Activated T-helper 17 cell treated with anti-CD3 and anti-CD28 coated beads, Interleukin-2, amount 50 U/mL, for 72 hours (primary cell): ENCODE measurements around the gene GPR17. TPM values are rescaled to one million over a fixed set of nuclear protein-coding genes. Genes with fewer than 3 reads are reported as not detected.
A peak's percentile ranks its signal among the peaks of the same experiment; 100 is the strongest.

Experiments used
- ATAC-seq: fragments of 150-1000 bp; cut with Tn5 transposase; replicated peaks from 2 replicates; pipeline ENCODE4 v1.10.0; 2021; ENCODE audit warnings: mild to moderate bottlenecking, moderate library complexity
- H3K27ac Mint-ChIP-seq: one replicate; pipeline ENCODE4 v1.8.0; 2022; ENCODE audit warnings: mixed read lengths
- H3K27me3 Mint-ChIP-seq: one replicate; pipeline ENCODE4 v1.8.0; 2022; ENCODE audit warnings: mixed read lengths
- H3K36me3 Mint-ChIP-seq: one replicate; pipeline ENCODE4 v1.8.0; 2022; ENCODE audit warnings: low read depth, mild to moderate bottlenecking, mixed read lengths
- H3K4me1 Mint-ChIP-seq: one replicate; pipeline ENCODE4 v1.8.0; 2022; ENCODE audit warnings: mixed read lengths
- H3K4me3 Mint-ChIP-seq: one replicate; pipeline ENCODE4 v1.8.0; 2022; ENCODE audit warnings: mild to moderate bottlenecking, mixed read lengths
- H3K9me3 Mint-ChIP-seq: one replicate; pipeline ENCODE4 v1.8.0; 2022; ENCODE audit warnings: mixed read lengths
- total RNA-seq, 2 donors: library from RNA; stranded (reverse); gene quantifications; one replicate each; pipeline ENCODE4 v1.2.3, GENCODE V29; 2022

Gene GPR17
- total RNA-seq, 2 donors from 2014 or later = not detected

DNA sequence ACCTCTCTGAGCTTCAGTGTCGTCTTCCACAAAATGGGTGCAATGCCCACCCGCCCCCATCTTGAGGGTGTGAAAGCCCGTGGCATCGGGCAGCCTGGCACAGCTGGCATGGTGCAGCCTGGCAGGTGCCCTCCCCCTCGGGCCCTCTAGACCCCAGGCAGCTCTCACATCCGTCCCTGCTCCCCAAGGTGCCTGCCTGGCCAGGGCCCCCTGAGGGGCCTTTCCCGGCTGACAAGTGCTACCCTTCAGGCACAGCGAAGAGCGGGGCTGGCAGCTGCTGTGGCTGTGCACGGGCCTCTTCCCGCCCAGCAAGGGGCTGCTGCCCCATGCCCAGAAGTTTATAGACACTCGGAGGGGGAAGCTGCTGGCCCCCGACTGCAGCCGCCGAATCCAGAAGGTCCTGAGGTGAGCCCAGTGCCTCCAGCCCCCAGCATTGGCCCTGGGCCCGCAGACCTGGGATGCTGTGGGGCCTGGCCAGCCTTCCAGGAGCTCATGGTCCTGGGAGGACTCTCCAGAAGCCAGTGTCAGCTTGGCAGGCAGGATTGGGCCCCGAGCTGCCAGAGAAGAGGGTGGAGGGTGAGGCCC, 13.9 kb upstream of the GPR17 start:
- Mint-ChIP-seq H3K27ac (no peak overlapping the region), H3K9me3 (no peaks in the 10 kb centered on the region), H3K27me3 (no peaks in the 10 kb centered on the region), H3K36me3 (no peaks in the 10 kb centered on the region), H3K4me1 (no peaks in the 10 kb centered on the region), H3K4me3 (no peak overlapping the region)
- no peak for ATAC-seq

DNA sequence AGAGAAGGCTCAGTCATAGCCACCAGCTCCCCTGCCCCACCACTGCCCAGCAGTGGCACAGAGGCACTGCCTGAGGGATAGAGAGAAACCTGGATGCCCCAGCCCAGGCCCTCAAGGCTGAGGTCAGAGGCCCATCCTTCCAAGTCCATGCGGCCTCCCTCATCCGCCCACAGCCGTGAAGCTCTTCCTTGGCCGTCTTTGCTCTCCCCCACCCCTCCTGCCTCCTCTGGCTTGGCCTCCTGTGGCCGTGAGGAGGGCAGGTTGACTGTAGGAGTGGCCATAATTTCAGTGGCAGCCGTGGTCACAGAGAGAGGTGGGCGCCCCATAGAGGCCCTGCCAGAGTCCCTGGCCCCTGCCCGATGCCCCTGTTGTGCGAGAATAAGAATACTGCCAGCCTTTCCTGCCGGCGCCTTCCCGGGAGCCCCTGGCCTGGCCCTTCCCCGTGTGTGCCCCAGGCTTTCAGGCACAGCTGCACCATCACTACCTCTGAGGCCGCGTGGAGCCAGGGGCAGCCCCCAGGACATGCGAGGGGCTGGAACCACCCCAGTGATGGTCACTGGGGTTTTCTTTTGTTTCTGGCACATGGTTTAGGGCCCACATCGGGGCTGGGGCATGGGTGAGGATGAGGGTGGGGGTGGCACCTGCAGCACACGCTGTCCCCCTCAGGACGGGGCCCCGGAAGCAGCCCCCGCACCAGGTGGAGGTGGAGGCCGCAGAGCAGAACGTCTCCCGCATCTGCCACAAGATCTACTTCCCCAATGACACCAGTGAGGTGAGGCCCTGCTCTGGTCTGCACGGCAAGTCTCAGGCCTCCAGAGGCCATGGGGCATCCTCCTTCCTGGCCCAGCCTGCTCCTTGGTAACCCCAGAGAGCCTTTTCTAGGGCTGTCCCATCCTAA, 13.1 kb upstream of the GPR17 start:
- Mint-ChIP-seq H3K4me1 (peaks cover 1% of the 10 kb centered on the region), H3K9me3 (no peaks in the 10 kb centered on the region), H3K36me3 (no peaks in the 10 kb centered on the region), H3K27me3 (no peaks in the 10 kb centered on the region), H3K4me3 (no peak overlapping the region), H3K27ac (no peak overlapping the region)
- ATAC-seq = no peak

DNA sequence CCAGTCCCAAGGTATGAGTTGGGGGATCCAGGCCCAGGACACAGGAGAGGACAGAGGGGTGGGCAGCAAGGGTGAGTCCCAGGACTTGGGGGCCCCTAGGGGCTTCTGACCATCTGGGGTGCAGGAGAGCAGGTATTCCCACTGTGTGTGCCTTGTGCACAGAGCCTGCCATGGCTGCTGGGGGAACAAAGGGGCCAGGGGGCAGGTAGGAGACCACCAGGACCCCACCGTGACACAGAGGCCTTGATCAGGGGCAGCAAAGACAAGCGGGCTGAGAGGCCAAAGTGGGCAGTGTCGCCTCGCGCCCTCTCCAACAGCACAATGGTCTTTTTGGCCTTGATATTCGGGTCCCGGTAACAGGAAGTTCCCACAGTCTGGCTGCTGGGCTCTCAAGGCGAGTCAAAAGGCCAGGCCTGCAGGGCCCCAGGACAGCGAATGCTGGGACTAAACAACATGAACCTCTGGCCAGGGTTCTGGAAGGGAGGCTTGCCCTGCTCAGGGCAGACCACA, 12.3 kb upstream of the GPR17 start:
- no peak overlapping the region for H3K4me3 Mint-ChIP-seq
- H3K36me3 Mint-ChIP-seq = no peaks in the 10 kb centered on the region
- no peaks in the 10 kb centered on the region for H3K27me3 Mint-ChIP-seq
- H3K4me1 Mint-ChIP-seq = peaks cover 4% of the 10 kb centered on the region
- no peak overlapping the region for H3K27ac Mint-ChIP-seq
- no peaks in the 10 kb centered on the region for H3K9me3 Mint-ChIP-seq
- no peak for ATAC-seq

DNA sequence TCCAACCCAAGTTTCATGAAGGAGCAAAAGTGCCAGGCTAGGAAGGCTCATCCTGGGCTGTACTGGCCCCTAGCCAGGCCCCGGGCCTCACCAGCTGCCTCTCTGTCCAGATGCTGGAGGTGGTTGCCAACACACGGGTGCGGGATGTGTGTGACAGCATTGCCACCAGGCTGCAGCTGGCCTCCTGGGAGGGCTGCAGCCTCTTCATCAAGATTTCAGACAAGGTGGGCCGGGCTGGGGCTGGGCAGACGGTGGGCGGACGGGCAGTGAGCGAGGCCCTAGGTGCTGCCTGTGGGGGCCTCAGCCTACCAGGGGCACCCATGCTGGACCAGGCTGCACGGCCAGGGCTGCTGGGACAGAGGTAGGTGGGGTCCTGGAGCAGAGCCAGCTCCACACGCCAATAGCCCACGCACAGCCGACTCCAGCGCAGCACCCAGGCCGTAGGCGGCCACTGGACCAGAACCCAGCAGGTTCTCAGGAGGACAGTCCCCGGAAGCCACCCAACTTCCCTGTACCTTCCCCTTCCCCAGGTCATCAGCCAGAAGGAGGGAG, 11.8 kb upstream of the GPR17 start:
- Mint-ChIP-seq H3K27ac (no peak overlapping the region), H3K4me1 (peaks cover 4% of the 10 kb centered on the region), H3K27me3 (no peaks in the 10 kb centered on the region), H3K36me3 (no peaks in the 10 kb centered on the region), H3K4me3 (no peak overlapping the region), H3K9me3 (no peaks in the 10 kb centered on the region)
- ATAC-seq = no peak

DNA sequence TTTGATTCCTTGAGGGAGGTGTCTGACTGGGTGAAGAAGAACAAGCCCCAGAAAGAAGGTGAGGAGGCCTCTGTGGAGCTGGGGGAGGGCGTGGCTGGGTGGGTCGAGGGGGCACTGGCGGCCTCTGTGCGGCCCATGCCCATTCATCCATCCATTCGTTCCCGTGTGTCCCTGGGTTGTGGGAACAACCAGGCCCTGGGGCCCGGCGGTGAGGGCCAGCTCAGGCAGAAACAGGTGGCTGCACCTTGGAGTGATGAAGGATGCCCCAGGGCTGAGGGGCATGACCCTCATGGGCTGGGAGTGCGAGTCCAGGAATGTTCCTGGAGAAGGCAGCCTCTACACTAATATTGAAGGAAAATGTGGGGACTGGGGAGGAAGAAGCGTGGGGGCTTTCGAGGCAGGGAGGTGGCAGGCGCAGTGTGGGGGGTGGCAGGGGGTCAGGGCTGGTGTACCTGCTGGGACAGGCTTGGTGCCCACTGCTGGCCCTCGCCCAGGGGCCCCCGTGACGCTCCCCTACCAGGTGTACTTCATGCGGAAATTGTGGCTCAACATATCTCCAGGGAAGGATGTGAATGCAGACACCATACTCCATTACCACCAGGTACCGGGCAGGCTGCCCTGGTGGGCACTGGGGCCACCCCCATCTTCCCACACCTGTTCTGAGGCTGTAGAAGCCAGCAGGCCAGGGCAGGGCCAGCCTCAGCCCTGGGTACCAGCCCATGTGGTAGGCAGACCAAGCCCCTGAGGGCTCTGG, 11.2 kb upstream of the GPR17 start:
- Mint-ChIP-seq H3K27ac (no peak overlapping the region), H3K4me1 (peaks cover 4% of the 10 kb centered on the region), H3K36me3 (no peaks in the 10 kb centered on the region), H3K27me3 (no peaks in the 10 kb centered on the region), H3K4me3 (no peak overlapping the region), H3K9me3 (no peaks in the 10 kb centered on the region)
- ATAC-seq = no peak

DNA sequence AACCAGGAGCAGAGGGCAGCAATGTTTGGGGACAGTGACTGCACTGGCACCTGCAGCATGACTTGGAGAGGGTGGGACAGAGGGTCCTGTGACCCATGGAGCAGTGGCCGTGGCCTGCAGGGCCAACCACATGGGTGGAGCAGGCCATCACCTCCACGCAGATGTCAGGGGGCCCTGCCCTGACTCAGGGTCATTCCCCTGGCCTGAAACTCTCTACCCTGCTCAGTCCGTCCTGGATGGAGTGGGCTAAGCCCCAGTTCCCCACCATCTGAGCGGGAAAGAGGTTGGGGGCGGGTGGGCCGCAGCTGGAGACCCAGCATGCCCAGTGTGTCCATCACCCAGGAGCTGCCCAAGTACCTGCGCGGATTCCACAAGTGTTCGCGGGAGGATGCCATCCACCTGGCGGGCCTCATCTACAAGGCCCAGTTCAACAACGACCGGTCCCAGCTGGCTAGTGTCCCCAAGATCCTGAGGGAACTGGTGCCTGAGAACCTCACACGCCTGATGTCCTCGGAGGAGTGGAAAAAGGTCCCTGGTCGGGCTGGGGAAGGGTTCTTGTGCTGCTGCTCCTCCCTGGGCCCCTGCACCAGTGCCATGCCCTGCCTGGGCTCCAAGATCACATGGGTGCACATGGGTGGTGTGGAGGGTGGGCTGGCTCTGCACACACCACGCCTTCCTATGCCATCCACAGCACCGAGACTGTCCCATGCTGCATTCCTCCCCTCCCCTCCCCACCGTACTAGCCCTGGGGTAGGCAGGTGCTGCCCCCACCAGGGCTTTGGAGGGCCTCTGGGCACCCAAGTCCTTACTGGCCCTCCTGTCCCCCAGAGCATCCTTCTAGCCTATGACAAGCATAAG, 10.3 kb upstream of the GPR17 start:
- no peaks in the 10 kb centered on the region for H3K27me3 Mint-ChIP-seq
- peaks cover 4% of the 10 kb centered on the region for H3K4me1 Mint-ChIP-seq
- H3K27ac Mint-ChIP-seq = no peak overlapping the region
- no peak overlapping the region for H3K4me3 Mint-ChIP-seq
- no peaks in the 10 kb centered on the region for H3K9me3 Mint-ChIP-seq
- ATAC-seq = no peak
- H3K36me3 Mint-ChIP-seq = no peaks in the 10 kb centered on the region

DNA sequence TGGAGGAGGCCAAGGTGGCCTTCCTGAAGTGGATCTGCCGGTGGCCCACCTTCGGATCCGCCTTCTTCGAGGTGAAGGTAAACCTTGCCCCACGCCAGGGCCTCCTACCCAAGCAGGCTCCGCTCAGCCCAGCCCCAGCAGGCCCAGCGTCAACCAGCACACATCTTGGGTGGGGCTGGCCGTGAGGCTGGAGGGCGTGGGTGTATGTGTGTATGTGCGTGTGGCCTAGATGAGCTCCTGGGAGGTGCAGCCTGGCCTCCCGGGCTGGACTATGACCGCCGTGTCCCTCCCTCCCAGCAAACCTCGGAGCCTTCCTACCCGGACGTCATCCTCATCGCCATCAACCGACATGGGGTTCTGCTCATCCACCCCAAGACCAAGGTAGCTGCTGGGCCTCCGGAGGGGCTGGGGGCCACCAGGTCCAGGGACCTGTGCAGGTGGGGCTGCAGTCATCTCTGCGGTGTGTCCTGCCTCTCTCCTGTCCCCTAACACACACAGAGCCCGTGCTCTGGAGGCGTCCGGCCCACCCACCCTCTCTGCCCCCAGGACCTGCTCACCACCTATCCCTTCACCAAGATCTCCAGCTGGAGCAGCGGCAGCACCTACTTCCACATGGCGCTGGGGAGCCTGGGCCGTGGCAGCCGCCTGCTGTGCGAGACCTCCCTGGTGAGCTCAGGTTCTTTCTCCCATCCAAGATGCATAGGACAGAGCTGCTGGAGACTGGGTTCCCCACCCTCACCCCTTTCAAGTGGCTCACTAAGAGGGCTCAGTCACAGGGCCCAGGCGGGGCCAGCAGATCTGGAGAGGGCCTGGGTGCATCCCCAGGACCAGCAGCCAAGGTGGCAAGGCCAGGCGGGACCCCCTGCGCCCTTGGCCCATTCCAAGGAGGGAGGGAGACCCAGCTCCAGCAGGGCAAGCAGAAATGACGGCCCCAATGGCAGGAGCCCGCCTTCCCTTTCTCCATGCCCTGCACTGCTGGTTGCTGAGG, 9.4 kb upstream of the GPR17 start:
- Mint-ChIP-seq H3K36me3 (no peaks in the 10 kb centered on the region), H3K27ac (no peak overlapping the region), H3K4me1 (peaks cover 4% of the 10 kb centered on the region), H3K9me3 (no peaks in the 10 kb centered on the region), H3K27me3 (no peaks in the 10 kb centered on the region), H3K4me3 (no peak overlapping the region)
- ATAC-seq = no peak

DNA sequence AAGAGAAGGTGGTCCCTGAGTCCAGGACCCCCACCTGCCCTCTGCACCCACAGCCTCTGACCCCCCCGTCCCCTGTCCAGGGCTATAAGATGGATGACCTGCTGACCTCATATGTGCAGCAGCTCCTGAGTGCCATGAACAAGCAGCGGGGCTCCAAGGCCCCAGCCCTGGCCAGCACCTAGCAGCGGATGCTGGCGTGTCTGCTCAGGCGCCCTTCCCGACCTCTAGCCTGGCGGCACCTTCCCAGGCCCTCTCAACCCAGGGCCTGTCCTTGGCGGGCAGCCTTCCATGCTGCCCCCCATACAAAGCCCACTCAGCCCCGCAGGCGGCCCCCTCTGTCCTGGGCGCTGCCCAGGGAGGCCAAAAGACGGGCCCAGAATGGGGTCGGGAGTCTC, 8.7 kb upstream of the GPR17 start:
- no peak for ATAC-seq
- Mint-ChIP-seq H3K4me3 (no peak overlapping the region), H3K9me3 (no peaks in the 10 kb centered on the region), H3K4me1 (peaks cover 4% of the 10 kb centered on the region), H3K27me3 (no peaks in the 10 kb centered on the region), H3K36me3 (no peaks in the 10 kb centered on the region), H3K27ac (no peak overlapping the region)

DNA sequence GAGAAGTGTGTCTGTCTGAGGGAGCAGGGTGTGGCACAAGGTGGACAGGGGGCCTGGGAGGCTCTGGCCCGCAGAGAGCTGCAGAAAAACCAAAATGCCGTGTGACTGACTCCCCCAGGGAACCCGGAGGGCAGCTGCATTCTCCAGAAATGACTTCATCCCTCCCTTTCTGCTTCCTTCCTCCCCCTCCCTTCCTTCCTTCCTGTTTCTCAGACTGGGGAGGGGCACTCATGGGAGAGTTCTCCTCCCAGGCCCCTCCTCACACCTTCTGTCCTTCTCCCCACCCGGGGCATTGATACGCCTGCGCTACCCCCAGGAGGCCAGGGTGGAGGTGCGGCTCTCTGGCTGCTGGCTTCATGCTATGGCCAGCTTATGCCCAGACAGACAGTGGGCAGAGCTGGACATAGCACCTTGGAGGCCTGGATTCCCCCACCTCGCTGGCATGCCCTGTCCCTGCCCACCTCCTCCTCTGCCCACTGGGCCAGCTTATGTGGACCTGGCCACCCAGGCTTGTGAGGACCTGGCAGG, 8.2 kb upstream of the GPR17 start:
- no peaks in the 10 kb centered on the region for H3K36me3 Mint-ChIP-seq
- H3K4me3 Mint-ChIP-seq = peak overlapping the region; percentile 13
- H3K27ac Mint-ChIP-seq = peak overlapping the region; percentile 41
- no peaks in the 10 kb centered on the region for H3K9me3 Mint-ChIP-seq
- no peaks in the 10 kb centered on the region for H3K27me3 Mint-ChIP-seq
- no peak for ATAC-seq
- peaks cover 4% of the 10 kb centered on the region for H3K4me1 Mint-ChIP-seq

DNA sequence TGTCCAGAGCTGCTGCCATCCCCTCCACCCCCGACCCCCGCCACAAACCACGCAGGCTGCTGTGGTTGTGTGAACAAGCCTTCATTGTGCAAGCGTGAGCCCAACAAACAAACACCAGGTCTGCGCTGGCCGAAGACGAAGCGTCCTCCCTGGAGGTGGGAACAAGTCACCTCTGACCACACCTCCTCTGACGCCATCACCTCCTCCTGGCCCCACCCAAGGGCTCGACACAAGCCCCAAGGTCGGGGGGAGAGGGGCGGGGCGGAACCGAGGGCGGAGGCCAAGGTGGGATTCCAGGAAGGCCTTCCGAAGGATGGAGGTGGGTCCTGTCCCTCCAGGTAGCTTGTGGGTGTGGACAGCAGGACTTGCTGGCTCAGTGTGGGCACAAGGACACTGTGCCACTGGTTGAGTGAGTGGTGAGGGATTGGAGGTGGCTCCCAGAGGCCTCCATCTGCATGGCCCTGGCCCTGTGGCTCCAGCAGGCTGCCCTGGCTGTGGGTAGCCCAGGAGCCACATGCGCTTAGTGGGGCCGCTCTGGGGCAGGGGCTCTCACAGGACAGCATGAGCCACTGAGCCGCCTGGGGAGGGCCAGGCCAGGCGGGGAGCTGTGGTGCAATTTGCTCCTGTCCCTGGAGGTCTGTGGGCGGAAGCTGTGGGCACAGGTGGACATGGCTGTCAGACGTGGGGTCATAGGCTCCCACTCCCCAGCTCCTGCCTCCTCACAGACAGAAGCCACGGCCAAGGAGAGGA, 7.4 kb upstream of the GPR17 start:
- no peaks in the 10 kb centered on the region for H3K36me3 Mint-ChIP-seq
- peak overlapping the region; percentile 41 for H3K27ac Mint-ChIP-seq
- H3K27me3 Mint-ChIP-seq = no peaks in the 10 kb centered on the region
- peaks cover 4% of the 10 kb centered on the region for H3K4me1 Mint-ChIP-seq
- no peaks in the 10 kb centered on the region for H3K9me3 Mint-ChIP-seq
- no peak for ATAC-seq
- H3K4me3 Mint-ChIP-seq = no peak overlapping the region

DNA sequence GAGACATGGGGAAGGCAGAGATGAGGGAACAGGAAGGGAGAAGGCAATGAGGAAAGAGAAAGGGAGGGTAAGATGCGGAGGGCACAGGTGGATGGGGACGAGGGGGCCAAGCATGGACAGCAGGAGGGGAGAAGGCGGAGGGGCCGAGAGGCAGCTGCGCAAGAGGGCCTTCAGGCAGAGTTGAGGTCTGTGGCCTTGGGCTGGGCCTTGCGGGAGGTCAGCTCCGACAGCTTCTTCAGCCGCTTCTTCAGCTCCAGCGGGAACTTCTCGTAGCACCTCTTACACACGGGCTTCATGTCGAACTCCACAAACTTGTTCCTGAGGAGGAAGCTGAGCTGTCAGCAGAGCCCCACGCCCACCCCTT, 6.9 kb upstream of the GPR17 start:
- Mint-ChIP-seq H3K27me3 (no peaks in the 10 kb centered on the region), H3K27ac (no peak overlapping the region), H3K36me3 (no peaks in the 10 kb centered on the region), H3K4me3 (no peak overlapping the region), H3K9me3 (no peaks in the 10 kb centered on the region), H3K4me1 (peaks cover 4% of the 10 kb centered on the region)
- ATAC-seq = no peak
